Measurements from ENCODE around the gene LDB2.

The LDB2 gene

DNA sequence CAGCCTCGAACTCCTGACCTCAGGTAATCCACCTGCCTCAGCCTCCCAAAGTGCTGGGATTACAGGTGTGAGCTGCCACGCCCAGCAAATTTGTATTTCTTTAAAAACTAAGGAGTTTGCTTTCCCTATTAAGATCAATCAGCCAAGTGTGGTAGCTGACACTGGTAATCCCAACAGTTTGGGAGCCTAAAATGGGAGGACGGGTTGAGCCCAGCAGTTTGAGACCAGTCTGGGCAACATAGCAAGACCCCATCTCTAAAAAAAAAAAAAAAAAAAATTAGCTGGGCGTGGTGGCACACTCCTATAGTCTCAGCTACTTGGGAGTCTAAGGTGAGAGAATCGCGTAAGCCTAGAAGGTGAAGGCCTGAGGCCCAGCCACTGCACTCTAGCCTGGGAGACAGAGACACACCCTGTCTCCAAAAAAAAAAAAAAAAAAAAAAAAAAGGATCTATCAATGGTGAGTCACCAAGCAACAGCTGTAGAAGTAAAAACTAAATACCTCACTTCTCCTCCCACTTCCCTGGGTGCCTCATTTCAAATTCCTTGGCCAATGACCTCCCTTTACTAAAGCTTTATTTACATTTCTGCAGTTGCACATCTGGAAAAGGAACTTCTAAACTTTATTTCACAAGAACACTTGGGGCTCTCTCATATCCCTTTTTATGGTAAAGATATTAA, 54.5 kb downstream of the LDB2 start:
- no peak for DNase-seq (ENCODE audit: low read depth in 3 of 3)

DNA sequence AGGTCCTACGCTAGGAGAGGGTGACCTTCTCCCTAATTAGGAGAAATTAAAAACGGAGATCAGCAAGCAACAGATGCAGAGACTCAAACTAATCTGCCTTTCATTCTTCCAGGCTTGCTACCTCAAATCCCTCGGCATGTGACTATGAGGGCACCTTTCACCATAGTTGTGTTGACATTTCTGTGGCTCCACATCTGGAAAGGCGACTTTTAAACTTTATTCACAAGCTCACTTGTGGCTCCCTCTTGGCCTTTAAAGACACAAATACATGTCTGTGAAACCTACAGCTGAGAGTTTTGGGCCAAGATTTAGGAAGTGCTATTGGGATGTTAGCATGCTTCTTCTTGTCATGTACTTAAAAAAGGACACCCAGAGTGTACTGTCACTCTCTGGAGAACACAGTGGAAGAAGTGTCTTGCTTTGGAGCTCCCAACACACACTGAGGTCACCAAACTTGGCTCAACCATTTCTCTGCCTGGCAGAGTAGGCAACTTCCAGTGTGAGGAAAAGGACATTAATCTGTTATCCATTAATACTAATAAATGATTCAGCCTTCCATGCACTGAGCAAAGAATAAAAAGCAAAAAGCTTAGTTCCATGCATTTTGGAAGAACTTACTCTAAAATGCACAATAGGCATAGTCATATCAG, 60.1 kb downstream of the LDB2 start:
- DNase-seq (ENCODE audit: low read depth in 3 of 3): no peak

DNA sequence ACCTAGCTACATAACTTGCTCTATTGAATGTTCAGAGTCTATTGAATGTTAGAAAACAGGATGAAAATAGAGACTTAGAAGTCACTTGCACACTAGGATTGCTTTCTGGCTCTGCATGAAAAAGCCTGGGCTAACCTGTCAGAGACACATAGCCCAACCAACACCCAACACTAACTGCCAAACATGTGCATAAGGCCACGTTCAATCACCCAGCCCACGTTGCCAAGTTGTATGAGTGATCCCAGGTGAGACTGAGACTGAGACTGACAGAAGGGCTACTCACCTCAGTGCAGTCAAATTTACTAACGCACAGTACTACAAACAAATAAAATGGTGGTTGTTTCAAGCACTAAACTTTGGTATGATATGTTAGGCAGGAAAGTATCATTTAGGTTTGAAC, 61.0 kb downstream of the LDB2 start:
- no peak for DNase-seq (ENCODE audit: low read depth in 3 of 3)

DNA sequence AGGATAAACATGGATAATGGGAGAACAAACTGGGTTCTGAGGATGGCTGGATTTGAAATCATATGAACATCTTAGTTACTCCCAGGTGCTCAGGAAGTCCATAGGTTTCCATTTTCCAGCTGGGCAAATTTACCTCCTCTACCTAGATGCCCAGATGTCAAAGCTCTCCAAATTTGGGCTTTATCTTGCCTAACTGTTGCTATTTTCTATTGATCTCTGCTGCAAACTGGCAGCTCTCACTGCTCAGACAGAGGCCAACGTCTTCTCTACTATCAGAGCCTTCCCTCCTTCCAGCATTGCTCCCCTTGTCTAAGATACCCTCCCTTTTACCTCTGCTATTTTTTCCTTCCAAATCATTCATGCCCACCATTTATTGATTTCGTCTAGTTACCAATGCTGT, 62.1 kb downstream of the LDB2 start:
- no peak for DNase-seq (ENCODE audit: low read depth in 3 of 3)

DNA sequence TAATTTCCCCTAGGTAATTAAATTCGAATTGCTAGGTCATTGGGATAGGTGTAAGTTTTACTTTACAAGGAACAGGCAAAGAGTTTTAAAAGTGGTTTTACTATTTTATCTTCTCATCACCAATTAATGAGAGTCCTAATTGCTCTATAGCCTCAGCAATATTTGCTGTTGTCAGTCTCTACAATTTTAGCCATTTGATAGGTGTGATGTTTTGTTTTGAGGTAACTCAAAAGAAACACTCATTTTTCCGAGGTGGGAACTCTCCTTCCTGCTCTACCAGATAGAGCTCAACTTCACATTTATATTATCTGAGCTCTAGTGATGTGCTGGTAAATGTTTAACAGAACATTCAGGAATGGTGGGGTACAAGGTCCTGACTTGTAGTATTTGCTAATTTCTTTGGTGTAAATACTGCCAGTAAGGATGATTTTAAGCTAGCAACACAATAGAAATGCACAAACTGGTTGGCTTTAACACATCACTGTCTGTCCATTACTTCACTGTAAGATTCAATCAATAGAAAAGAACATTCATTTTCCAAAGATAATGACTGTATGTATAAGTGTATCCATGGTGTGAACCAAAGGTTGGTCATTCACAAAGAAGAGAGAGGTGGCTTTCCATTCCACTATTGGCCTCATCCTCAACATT, 62.7 kb downstream of the LDB2 start:
- DNase-seq (ENCODE audit: low read depth in 3 of 3): no peak

DNA sequence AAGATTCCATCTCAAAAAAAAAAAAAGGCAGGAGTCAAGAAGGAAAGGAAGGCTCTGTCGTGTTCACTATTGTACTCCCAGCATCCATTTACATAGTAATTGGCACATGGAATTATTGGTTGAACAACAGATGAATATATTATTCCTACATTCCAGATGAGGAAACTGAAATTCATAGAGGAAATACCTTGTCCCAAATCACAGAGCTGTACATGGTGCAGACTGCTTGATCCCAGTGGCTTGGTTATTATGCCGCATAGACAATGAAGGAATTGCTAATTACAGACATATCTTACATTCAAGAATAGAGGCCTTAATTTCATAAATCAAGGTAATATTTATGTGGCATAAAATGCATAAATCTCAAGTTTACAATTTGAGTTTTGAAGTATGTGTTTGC, 63.6 kb downstream of the LDB2 start:
- no peak for DNase-seq (ENCODE audit: low read depth in 3 of 3)

DNA sequence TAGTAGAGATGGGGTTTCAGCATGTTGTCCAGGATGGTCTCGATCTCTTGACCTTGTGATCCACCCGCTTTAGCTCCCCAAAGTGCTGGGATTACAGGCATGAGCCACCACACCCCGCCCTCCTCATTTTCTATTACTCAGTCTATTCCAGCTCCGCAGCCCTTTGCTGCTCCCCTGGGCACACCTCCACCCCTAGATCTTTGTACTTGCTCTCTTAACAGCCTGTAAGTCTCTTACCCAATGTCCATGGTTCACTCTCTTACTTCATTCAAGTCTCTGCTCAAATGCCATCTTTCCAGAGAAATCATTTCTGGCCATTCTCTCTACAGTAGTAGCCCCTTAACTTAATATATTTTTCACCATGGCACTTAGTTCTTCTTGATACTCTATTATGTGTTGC, 64.7 kb downstream of the LDB2 start:
- DNase-seq (ENCODE audit: low read depth in 3 of 3): no peak

DNA sequence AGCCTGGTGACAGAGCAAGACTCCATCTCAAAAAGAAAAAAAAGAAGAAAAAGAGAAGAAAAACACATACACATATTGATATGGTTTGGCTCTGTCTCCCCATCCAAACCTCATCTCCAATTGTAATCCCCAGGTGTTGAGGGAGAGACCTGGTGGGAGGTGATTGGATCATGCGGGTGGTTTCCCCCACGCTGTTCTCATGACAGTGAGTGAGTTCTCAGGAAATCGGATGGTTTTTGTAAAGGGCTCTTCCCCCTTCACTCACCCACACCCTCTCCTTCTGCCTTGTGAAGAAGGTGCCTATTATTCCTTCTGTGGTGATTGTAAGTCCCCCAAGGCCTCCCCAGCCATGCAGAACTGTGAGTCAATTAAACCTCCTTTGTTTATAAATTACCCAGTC, 68.4 kb downstream of the LDB2 start:
- DNase-seq (ENCODE audit: low read depth in 3 of 3): no peak

DNA sequence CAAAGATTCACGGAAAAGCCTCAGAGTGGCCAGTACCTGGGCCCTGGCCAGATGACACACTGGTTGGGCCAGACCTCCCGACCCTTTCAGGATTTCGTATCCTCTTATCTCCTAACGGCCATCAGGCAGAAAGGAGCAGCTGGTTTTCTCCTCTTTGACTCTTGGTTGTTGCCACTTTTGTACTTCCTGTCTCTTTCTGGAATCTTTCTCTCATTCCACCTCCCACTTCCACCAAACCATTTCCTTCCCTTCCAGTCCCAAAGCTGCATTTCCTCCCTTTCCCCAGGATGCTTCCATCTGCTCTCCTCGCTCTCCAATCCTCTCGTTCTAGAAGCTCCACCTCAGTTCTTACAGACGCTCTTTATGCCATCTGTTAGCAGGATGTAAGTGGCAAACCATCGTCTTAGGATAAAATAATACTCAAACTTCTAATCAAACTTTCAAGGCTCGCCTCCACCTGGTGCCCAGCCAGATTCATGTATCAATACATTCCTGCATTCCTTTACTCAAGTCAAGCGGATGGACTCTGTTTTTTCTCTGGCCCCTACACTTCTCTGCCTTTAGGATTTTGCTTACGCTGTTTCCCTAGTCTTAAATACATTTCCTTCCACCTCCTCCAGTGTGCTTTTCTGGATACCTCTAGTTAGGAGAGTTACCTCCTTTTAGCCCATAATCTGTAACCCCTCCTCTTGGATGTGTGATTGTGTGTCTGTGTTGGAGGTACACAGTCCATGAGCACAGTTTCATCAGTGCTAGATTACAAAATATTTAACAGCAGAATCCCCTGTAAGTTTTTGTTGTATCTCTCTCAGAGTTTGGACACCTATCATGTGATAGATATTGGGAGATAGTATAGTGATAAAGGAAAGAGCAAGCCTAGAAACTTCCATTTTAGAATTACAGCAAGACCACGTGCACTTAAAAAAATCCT, 70.4 kb downstream of the LDB2 start:
- no peak for DNase-seq (ENCODE audit: low read depth in 3 of 3)

DNA sequence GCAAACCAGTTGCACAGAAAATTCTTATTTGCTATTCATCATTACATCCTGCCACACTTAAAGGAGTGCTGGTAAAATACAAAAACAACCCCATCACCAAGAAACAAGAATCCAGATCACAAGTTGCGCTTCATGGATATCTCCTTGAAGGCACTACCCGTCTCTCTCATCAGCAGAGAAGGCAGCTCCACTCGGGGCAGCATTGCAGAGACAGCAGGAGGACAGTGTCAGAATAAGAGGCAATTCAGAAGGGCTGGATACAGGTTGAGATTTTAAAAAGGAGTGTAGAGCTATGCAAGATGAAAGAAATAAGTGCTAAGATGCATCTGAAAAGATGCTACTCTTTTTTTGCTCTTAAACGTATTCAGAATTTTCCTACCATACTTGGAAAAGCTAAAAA, 71.4 kb downstream of the LDB2 start:
- no peak for DNase-seq (ENCODE audit: low read depth in 3 of 3)

DNA sequence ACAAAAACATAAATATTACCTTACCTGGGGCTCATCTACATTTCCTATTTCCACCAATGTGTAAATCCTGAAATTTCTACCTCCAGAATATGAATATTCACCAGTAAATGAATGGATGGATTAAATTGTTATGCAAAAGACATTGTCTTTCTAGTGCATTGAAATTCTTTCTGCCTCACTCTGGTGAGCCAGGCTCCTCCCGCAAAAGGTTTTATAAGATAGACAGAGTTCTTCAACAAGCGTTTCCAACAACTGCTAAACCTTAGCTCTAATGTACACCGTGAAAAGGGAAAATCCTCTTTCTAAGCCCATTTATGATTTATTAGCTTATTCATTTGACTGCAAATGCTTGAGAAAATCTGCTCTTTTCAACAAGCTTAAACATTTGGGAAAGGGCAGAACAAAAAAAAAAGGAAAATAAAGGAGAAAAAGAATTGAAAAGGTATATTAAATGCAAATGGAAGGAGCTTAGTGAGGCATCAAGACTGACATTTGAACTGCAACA, 72.0 kb downstream of the LDB2 start:
- no peak for DNase-seq (ENCODE audit: low read depth in 3 of 3)

DNA sequence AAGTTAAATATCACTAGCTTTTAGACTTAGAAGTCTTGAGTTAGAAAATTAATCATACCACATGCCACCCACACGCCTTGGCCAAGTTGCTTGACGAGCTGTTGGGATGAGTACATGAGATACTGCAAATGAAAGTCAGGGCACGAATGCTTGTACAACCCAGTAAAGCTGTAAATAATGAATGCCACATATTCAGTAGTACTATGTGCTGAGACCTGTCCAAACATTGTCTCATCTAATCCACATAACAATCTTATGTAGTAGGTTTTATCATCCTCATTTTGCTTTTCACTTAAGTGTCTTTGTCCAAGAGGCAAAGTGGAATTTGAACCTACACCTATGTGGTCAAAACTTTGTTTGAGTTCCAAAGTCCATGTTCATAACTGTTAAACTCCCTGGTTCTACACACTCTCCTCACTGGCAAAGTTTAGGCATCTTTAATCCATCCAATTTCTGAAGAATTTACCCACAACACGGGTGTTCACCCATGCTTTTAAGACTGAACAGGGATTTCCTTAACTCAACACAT, 74.1 kb downstream of the LDB2 start:
- no peak for DNase-seq (ENCODE audit: low read depth in 3 of 3)

DNA sequence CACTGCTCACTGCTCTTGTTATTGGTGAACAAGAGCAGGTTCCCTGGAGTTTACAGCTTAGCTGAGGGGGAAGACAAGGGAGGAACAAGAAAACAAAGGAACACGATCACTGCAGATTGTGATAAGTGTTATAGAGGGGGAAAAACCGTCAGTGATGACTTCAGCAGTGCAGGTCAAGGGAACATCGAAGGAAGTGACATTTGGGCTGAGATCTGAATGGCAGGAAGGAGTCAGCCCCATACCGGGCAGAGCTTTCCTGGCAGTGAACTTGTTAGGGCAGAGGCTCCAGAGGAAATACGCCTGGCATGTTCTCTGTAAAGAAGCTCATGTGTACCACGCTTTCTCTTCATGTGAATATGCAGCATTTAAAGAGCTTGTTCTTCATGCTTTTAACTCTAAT, 78.1 kb downstream of the LDB2 start:
- DNase-seq (ENCODE audit: low read depth in 3 of 3): no peak

DNA sequence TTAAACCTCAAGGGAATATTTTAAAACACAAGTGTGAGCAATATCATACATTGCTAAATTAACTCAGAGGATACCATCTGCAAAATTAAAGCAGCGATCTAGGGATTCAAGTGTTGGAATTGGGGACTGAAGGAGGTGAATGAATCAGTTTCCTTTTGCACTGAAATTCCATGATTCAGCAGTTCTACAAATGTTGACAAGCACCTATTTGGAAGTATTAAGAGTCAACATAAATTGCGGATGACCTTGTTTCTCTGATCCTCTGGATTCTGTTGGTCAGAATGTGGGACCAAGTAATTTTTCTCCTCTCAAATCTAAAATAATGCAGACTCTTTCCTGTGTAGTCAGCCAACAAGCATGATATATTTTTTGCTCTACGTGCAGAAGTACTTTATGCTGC, 78.8 kb downstream of the LDB2 start:
- no peak for DNase-seq (ENCODE audit: low read depth in 3 of 3)

DNA sequence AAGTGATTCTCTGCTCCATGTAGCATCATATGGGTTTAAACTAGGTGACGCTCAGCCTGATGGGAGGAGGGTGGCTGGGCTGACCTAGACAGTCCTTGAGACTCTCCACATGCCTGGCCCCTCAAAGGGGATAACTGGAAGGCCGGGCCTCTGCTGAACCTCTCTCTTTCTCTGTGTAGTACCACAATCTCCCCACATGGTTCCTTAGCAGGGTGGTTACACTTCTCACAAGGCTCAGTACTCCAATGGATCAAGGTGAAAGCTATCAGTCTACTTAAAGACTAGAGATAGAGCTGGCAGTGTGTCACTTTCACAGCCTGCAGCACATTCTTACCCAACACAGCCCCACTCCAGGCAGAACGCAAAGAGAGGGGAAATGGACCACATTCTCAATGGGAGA, 80.4 kb downstream of the LDB2 start:
- no peak for DNase-seq (ENCODE audit: low read depth in 3 of 3)

DNA sequence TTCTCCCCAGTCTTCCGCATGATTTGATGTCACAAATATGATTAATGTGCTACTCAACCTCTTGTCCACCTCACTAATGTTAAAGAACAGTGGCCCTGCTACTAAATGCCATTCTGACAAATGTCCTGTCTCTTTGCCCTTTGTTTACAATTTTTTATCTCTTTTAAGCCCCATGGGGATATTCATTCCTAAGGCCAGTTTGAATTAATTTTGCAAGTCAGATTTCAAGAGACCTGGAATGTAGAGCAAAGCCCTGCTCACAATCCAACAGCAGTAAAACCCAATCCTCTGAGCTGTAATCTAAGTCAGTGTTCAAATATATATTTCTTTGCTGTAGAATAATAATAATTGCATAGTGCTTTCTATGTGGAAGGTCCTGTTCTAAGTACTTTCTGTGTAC, 81.2 kb downstream of the LDB2 start:
- DNase-seq (ENCODE audit: low read depth in 3 of 3): no peak

DNA sequence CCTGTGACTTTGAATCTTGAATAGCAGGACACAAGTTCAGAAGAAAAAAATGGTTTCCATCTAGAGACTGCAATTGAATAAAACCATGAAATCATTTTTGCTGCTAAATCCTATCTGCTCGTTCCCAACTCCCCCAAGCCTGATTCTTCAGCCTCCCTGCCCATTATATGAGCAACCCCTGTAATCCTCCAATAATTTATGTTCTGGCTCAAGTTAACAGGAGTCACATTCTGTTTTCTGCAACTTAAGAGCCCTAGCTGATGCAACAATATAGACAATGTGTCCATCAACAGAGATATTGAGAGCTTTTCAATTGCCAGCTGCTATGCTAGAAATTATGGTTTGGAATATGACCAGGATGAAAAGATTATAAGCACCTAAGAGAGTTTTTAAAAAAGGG, 84.1 kb downstream of the LDB2 start:
- DNase-seq (ENCODE audit: low read depth in 3 of 3): no peak

DNA sequence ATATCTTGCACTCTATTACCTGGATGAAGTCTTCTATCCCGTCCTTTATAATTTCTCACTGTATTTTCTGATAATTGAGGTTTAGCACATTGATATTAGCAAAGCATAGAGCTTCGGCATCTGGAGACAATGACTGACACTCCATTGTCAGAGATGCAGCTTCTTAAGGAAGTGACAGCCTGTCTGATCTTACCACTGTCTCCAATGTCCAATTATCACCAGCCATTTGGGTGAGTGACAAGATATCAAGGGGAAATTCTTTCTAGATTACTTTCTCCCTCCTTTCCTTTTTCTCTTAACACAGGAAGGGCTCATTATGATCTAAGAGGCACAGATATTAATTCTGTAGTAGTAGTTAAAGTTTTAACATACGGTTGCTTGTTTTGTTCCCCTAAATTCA, 86.4 kb downstream of the LDB2 start:
- no peak for DNase-seq (ENCODE audit: low read depth in 3 of 3)

DNA sequence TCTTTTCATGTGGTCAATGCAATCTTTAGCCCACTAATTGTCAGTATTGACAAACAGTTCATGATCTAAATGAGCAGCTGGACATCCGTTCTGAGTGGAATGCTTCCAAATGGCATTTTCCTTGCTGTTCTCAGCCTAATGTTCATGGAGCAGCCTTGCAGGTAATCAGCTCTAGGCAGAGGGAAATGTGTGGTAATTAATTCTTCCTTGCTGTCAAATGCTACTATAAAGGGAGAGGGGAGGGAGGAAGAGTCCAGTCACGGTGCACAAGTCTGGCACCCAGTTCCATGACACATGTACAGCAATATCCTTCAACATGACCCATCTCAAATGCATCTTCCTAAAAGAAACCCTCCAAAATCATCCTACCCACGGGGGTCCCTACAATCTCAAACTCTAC, 88.5 kb downstream of the LDB2 start:
- no peak for DNase-seq (ENCODE audit: low read depth in 3 of 3)

DNA sequence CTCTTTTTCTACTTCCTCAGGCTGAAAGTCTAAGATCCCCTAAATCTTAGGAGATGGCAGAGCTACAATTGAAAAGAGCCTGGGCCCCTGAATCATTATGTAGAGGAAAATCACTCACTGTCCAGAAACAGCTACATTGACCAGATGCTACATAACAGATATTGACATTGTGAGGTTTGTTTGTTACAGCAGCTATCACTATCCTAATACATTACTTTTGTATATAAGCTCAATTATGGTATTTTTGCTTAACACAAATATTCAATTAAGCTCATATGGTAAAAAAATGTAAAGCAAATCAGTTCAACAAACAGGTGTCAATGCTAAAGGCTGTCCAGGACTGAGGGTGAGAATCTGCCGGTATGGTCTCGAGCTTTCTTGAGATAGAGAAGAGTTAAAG, 89.4 kb downstream of the LDB2 start:
- no peak for DNase-seq (ENCODE audit: low read depth in 3 of 3)

DNA sequence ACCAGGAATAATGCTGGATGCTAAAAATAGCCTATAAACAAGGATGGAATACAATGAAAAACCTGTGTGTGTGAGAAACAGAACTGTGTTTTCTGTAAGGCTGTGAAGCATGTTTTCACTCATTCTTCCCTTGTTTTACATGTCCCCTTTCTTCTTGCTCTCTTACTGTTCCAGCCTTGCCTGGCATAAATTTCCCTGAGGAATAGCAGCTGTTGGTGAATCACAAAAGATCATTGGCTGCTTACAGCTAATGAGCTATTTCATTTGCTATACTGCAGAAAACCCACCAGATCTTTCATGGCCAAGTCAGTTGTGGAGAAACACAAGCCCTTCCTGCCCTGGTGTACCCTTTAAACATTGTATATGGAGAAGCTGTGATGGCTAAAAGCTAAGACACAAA, 91.1 kb downstream of the LDB2 start:
- DNase-seq (ENCODE audit: low read depth in 3 of 3): no peak

DNA sequence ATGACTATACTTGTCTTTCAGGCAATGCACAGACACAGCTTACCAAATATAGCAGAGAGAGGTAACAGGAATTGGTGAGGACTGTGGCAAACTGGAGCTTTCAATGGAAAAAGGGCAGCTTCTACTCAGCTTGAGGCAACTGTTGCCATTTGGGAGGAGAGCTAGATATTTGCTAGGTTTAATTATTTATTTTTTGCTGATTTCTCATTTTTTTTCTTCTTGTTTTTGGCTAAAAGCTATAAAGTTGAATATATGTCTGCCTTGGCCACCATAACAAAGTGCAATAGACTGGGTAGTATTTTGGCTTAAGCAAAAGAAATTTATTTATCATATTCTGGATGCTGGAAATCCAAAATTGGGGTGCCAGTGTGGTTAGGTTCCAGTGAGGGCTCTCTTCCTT, 93.9 kb downstream of the LDB2 start:
- no peak for DNase-seq (ENCODE audit: low read depth in 3 of 3)

Measured in stimulated activated CD4-positive, alpha-beta T cell treated with anti-CD3 and anti-CD28 coated beads, TNF-alpha, amount 100 ng/mL, for 48 hours (primary cell).